ENCODE results near the gene ARHGDIB. TPM values are rescaled to one million over a fixed set of nuclear protein-coding genes. Genes with fewer than 3 reads are reported as not detected.

Gene ARHGDIB
- 100 to 1,000 TPM; 652 to 665 TPM for total RNA-seq

DNA sequence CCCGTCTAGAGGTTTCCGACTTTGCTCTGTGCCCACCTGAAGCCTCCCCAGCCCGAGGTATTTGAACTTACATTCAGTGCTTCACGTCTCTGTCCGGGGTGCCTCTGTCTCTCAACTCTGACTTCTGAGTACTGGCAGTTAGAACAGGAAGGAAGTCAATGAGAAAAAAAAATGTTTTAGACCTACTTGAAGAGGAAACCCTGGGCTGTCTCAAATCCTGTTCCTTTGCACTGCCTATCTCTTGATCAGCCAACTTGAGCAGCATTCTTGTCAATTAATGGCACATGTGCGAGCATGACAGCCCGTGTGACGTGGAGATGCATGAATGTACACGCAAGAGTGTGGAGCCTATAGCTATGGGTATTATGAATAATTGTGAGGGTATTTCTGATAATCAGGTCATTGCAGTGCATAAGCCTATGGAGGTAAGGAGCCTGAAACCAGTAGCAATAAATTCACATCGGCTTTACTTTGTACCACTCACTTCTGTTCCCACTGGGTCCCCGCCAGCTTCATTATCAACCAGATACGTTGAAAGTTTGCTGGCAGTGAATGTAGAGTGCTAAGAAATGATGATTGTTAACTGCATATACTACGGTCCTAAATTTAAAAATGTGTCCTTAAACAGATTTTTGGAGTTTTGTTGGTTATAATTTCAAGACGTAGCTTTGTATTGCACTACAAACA lies at the start of gene ARHGDIB:
Gene ARHGDIB, minus strand, starts transcription at position 136 of the 687 bp plus-strand sequence. CDS start 10,889 bp downstream, outside the sequence.
- peaks cover 39% of the 10 kb centered on the region for H3K36me3 Mint-ChIP-seq
- peak within 1 kb of the TSS; percentile 97 for H3K27ac Mint-ChIP-seq
- no peaks in the 10 kb centered on the region for H3K27me3 Mint-ChIP-seq
- H3K4me3 Mint-ChIP-seq: peak within 1 kb of the TSS; percentile 98
- peaks cover 48% of the 10 kb centered on the region for H3K4me1 Mint-ChIP-seq
- DNase-seq: peak; percentile 78
- no peaks in the 10 kb centered on the region for H3K9me3 Mint-ChIP-seq

- Mint-ChIP-seq H3K36me3 (no peaks in the 10 kb centered on the region), H3K27ac (no peak overlapping the region), H3K4me3 (no peak overlapping the region), H3K4me1 (no peaks in the 10 kb centered on the region), H3K9me3 (no peaks in the 10 kb centered on the region), H3K27me3 (peaks cover 14% of the 10 kb centered on the region)
- no peak for DNase-seq
These were observed 49.8 kb upstream of the ARHGDIB start for GRCh38 chr12:15011162-15011561.

GRCh38 chr12:15007551-15007950 lies 46.1 kb upstream of the ARHGDIB start:
- peaks cover 18% of the 10 kb centered on the region for H3K27me3 Mint-ChIP-seq
- no peaks in the 10 kb centered on the region for H3K9me3 Mint-ChIP-seq
- H3K27ac Mint-ChIP-seq: no peak overlapping the region
- no peak overlapping the region for H3K4me3 Mint-ChIP-seq
- DNase-seq: no peak
- H3K36me3 Mint-ChIP-seq: no peaks in the 10 kb centered on the region
- no peaks in the 10 kb centered on the region for H3K4me1 Mint-ChIP-seq

- H3K27me3 Mint-ChIP-seq: peaks cover 25% of the 10 kb centered on the region
These were observed 43.7 kb upstream of the ARHGDIB start for GRCh38 chr12:15005064-15005463.

GRCh38 chr12:15004421-15004820 lies 43.0 kb upstream of the ARHGDIB start:
- Mint-ChIP-seq H3K36me3 (no peaks in the 10 kb centered on the region), H3K4me1 (no peaks in the 10 kb centered on the region), H3K4me3 (no peak overlapping the region), H3K9me3 (no peaks in the 10 kb centered on the region), H3K27ac (no peak overlapping the region), H3K27me3 (peaks cover 22% of the 10 kb centered on the region)
- no peak for DNase-seq

More at GRCh38 chr12:15005064-15005463, 43.7 kb upstream of the ARHGDIB start:
- no peak for DNase-seq
- H3K9me3 Mint-ChIP-seq: no peaks in the 10 kb centered on the region
- no peaks in the 10 kb centered on the region for H3K36me3 Mint-ChIP-seq
- no peaks in the 10 kb centered on the region for H3K4me1 Mint-ChIP-seq
- H3K27ac Mint-ChIP-seq: no peak overlapping the region
- H3K4me3 Mint-ChIP-seq: no peak overlapping the region

DNA sequence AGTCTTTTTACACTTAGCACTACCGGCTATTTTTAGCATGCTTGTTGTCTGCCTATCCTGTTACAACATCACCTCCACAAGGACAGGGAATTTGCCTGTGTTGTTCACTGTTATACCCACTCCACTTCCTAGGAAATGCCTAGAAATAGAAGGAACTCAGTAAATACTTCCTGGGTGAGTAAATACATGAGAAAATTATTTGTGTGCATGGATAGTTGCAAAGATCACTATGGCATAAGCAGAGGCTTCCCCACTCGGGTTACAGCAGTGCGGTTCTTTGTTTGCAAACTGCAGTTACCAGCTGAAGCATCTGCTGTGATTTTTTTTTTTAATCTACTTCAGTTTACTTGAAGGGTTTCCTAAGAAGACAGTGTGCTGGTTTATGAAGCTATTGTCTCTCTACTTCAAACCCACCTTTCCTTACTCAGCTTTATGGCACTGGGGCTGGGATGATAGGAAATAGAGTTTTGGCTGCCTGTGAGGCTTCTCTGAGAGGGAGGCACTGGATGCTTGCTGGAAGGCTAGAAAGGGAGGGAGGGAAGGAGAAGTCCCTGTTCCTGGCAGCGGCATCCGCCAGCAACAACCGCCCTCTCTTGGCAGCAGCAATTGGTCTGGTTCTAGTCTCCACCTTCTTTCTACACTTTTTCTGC lies 40.5 kb upstream of the ARHGDIB start:
- H3K36me3 Mint-ChIP-seq: no peaks in the 10 kb centered on the region
- DNase-seq: no peak
- H3K4me1 Mint-ChIP-seq: no peaks in the 10 kb centered on the region
- no peaks in the 10 kb centered on the region for H3K9me3 Mint-ChIP-seq
- no peak overlapping the region for H3K27ac Mint-ChIP-seq
- H3K4me3 Mint-ChIP-seq: no peak overlapping the region
- peaks cover 14% of the 10 kb centered on the region for H3K27me3 Mint-ChIP-seq

DNA sequence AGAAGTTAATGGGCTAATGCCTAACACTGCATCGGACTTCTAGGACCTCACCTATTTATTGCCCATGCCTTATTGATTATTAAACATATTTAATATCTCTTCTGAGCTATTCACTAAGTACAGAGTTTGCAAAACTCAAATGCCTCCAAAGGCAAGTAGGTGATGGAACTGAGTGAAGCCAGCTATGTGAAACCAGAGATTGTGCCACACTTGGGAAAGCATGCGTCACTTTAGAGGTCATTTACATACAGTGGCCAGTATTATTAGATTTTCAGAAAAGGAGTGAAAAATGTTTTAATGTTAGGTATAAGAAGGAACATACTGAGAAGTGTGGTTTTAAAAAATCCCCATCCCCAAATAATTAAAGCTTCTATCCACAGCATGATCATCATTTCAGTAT lies 39.2 kb upstream of the ARHGDIB start:
- H3K9me3 Mint-ChIP-seq: no peaks in the 10 kb centered on the region
- H3K36me3 Mint-ChIP-seq: no peaks in the 10 kb centered on the region
- no peak for DNase-seq
- no peak overlapping the region for H3K27ac Mint-ChIP-seq
- peaks cover 1% of the 10 kb centered on the region for H3K4me1 Mint-ChIP-seq
- peaks cover 7% of the 10 kb centered on the region for H3K27me3 Mint-ChIP-seq
- H3K4me3 Mint-ChIP-seq: no peak overlapping the region

DNA sequence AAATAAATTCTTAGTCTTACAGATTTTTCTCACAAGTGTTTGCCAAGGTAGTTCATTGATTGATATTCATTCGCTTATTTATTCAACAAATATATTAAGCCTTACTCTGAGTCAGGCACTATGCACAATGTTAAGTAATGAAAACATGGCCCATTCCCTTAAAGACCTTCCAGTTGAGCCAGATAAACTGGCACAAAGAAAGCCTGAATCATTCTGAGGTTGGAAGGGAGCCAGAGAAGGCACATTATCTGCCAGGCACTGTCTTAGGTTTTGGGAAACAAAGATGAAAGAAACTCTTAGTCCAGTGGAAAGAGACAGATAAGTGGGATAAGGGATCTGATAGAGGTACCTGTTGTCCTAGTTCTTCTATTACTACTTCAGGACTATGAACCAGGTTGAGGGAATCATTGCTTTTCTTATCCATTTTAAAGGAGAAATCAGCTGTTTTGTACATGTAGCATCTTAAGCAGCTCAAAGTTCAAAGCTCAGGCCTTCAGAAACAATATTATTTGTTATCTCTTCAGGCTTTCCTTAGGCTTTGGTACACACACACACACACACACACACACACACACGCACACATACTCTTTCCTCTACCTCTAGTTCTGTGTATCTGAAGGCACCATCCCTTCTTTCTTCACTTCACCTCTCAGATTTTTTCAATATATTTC lies 38.4 kb upstream of the ARHGDIB start:
- Mint-ChIP-seq H3K27ac (no peak overlapping the region), H3K36me3 (no peaks in the 10 kb centered on the region), H3K4me3 (no peak overlapping the region), H3K9me3 (no peaks in the 10 kb centered on the region), H3K4me1 (peaks cover 9% of the 10 kb centered on the region), H3K27me3 (peaks cover 7% of the 10 kb centered on the region)
- DNase-seq: no peak

DNA sequence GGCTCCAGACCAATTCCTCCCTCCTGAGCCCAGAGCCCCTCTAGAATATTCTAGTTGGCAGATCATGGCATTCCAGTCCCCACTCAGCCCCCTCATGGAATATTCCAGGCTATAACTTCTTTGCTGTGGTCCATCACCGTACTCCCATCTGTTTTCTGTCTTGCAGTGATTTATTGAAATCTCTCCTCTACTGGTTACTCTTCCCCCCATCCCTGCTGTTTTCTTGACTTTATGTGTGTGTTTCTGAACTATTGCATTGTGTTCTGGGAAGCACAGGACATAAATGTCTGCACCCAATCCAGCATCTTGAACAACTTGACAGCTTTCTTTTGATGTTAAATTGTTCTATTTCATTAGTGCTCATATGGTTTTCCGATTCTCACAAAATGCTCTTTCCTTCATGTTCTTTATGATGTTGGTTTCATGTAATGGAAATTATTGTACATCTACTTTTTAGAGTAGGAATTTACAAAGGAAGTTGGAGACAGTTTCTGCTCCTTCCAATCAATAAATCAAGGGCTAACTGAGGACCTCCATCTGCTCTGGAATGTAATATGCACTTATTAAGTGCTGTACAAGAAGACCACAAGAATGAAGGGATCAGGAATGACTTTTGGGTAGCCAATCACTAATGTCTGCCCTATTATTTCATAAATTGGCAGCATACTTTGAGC lies 37.8 kb upstream of the ARHGDIB start:
- Mint-ChIP-seq H3K4me3 (no peak overlapping the region), H3K9me3 (no peaks in the 10 kb centered on the region), H3K4me1 (peaks cover 15% of the 10 kb centered on the region), H3K27ac (no peak overlapping the region), H3K27me3 (peaks cover 7% of the 10 kb centered on the region), H3K36me3 (no peaks in the 10 kb centered on the region)
- no peak for DNase-seq

- no peak overlapping the region for H3K27ac Mint-ChIP-seq
- H3K9me3 Mint-ChIP-seq: no peaks in the 10 kb centered on the region
- peaks cover 7% of the 10 kb centered on the region for H3K27me3 Mint-ChIP-seq
- no peaks in the 10 kb centered on the region for H3K36me3 Mint-ChIP-seq
- no peak for DNase-seq
- no peak overlapping the region for H3K4me3 Mint-ChIP-seq
- H3K4me1 Mint-ChIP-seq: peaks cover 23% of the 10 kb centered on the region
These were observed 36.6 kb upstream of the ARHGDIB start for GRCh38 chr12:14997998-14998397.

DNA sequence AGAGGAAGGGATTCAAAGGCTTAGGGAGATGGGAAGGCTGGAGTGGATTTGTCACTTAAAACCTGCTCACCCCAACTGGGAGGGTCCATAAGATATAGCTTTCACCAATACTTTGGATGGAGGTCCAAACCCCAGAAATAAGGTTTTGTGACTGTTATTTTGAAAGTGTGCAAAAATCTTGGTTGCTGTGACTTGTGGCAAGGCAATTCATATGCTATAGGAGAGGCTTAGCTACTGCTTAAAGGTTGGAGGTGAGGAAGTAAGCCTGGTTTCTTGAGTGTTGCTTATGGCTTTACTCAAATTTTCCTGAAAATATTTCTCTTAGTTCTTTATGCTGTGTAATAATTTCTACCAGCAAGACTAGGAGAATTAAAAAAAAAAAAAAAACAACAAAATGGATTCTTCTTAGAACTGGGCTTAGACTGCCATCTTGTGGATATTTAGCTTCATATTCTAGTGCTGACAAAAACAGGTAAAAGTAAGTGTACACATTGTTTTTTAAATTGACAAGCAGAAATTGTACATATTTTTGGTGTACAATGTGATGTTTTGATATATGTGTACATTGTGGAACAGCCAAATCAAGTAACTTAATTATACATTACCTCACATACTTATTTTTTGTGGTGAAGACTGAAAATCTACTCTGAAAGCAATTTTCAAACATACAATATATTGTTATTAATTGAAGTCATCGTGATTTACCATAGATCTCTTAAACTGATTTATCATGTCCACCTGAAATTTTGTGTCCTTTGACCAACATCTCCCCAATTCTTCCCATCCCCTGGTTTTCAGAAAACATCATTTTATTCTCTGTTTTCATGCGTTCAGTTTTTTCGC lies 34.4 kb upstream of the ARHGDIB start:
- no peaks in the 10 kb centered on the region for H3K27me3 Mint-ChIP-seq
- DNase-seq: no peak
- H3K36me3 Mint-ChIP-seq: peaks cover 4% of the 10 kb centered on the region
- no peak overlapping the region for H3K4me3 Mint-ChIP-seq
- peaks cover 8% of the 10 kb centered on the region for H3K9me3 Mint-ChIP-seq
- H3K4me1 Mint-ChIP-seq: peaks cover 26% of the 10 kb centered on the region
- H3K27ac Mint-ChIP-seq: peak overlapping the region; percentile 46

GRCh38 chr12:14994610-14995009 lies 33.2 kb upstream of the ARHGDIB start:
- Mint-ChIP-seq H3K27me3 (no peaks in the 10 kb centered on the region), H3K27ac (peak overlapping the region; percentile 72), H3K4me3 (no peak overlapping the region), H3K36me3 (peaks cover 4% of the 10 kb centered on the region), H3K4me1 (peaks cover 26% of the 10 kb centered on the region), H3K9me3 (peaks cover 10% of the 10 kb centered on the region)
- DNase-seq: no peak

DNA sequence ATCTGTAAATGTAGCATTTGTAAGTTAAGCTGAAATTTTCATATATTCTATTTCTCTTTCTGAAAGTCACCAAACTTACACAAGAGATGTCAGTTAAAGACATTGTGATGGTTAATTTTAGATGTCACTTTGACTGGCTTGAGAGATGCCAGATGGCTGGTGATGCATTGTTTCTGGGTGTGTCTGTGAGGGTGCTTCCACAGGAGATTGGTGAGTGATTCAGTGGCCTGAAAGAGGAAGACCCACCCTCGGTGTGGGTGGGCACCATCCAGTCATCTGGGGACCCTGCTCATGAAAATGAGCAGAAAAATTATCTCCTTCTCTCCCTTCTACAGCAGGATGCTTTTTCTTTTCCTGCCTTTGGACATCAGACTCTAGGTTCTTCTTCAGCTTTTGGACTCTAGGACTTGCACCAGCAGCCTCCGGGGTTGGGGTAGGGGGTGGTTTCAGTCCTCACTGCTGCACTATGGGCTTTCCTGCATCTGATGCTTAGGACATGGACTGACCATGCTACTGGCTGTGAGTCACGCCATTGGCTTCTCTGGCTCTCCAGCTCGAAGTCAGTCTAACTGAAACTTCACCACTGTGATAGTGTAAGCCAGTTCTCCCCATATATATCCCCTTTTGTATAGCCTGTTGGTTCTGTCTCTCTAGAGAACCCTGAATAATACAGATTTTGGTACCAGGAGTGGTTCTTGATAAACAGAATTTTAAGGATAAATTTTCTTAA lies 32.3 kb upstream of the ARHGDIB start:
- Mint-ChIP-seq H3K27ac (peak overlapping the region; percentile 44), H3K27me3 (no peaks in the 10 kb centered on the region), H3K4me1 (peaks cover 29% of the 10 kb centered on the region), H3K4me3 (no peak overlapping the region), H3K36me3 (peaks cover 4% of the 10 kb centered on the region), H3K9me3 (peaks cover 10% of the 10 kb centered on the region)
- DNase-seq: peak; percentile 12

DNA sequence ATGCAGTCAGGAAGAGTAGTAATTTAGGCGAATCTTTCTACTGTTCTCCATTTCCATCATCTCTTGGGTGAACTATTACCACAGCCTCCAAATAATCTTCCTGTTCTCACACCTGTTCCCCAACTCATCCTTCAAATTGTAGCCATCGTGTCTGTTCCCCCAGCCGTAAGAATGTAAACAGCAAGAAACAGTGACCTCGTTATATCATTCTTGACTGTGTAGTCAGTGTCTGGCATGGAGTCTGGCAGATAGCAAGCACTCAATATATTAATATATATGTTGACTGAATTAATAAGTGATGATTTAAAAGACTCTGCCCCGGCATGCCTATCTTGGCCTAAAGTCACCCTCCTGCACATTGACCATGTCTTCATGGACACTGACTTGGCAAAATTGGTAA lies 31.7 kb upstream of the ARHGDIB start:
- DNase-seq: no peak
- peaks cover 29% of the 10 kb centered on the region for H3K4me1 Mint-ChIP-seq
- H3K4me3 Mint-ChIP-seq: no peak overlapping the region
- H3K36me3 Mint-ChIP-seq: peaks cover 4% of the 10 kb centered on the region
- H3K27me3 Mint-ChIP-seq: no peaks in the 10 kb centered on the region
- no peak overlapping the region for H3K27ac Mint-ChIP-seq
- peaks cover 10% of the 10 kb centered on the region for H3K9me3 Mint-ChIP-seq
